ENCODE data around the gene TTC3. TPM values are rescaled to one million over a fixed set of nuclear protein-coding genes. Genes with fewer than 3 reads are reported as not detected.

TTC3 gene
- total RNA-seq, 2 experiments from 2014 or later = 49.4 to 52.5 TPM

GRCh38 chr21:37182222-37182621 lies 109.2 kb downstream of the TTC3 start:
- Mint-ChIP-seq H3K27me3 (no peaks in the 10 kb centered on the region), H3K4me1 (peaks cover 15% of the 10 kb centered on the region), H3K9me3 (peaks cover 3% of the 10 kb centered on the region), H3K4me3 (no peak overlapping the region), H3K27ac (no peak overlapping the region), H3K36me3 (ENCODE audit: low read depth) (peaks cover 49% of the 10 kb centered on the region)
- ChIA-PET CTCF (no interaction called here), POLR2A (no interaction called here)
- no peak for DNase-seq

- DNase-seq = no peak
- H3K36me3 Mint-ChIP-seq (ENCODE audit: low read depth) = peaks cover 44% of the 10 kb centered on the region
- no peak overlapping the region for H3K4me3 Mint-ChIP-seq
- H3K4me1 Mint-ChIP-seq = peaks cover 16% of the 10 kb centered on the region
- ChIA-PET POLR2A (interaction anchor here (0.5 kb wide), 1 partner anchor 34 kb away, joined by 3 read pairs; no protein-coding TSS in a partner anchor), CTCF (no interaction called here)
- no peak overlapping the region for H3K27ac Mint-ChIP-seq
- H3K27me3 Mint-ChIP-seq = no peaks in the 10 kb centered on the region
- peaks cover 3% of the 10 kb centered on the region for H3K9me3 Mint-ChIP-seq
These were observed 110.7 kb downstream of the TTC3 start for GRCh38 chr21:37183749-37184148.

- H3K36me3 Mint-ChIP-seq (ENCODE audit: low read depth) = peaks cover 41% of the 10 kb centered on the region
- no peak for DNase-seq
- peak overlapping the region; percentile 6 for H3K27ac Mint-ChIP-seq
- peaks cover 2% of the 10 kb centered on the region for H3K9me3 Mint-ChIP-seq
- peaks cover 16% of the 10 kb centered on the region for H3K4me1 Mint-ChIP-seq
- POLR2A ChIA-PET = no interaction called here
- no peaks in the 10 kb centered on the region for H3K27me3 Mint-ChIP-seq
- no peak overlapping the region for H3K4me3 Mint-ChIP-seq
- CTCF ChIA-PET = interaction anchor here (0.6 to 0.7 kb wide), 3 partner anchors 10 to 68 kb away, joined by 3 read pairs; no protein-coding TSS in a partner anchor
These were observed 111.9 kb downstream of the TTC3 start for GRCh38 chr21:37184784-37185593.

- H3K9me3 Mint-ChIP-seq = no peaks in the 10 kb centered on the region
- no peak overlapping the region for H3K4me3 Mint-ChIP-seq
- H3K27ac Mint-ChIP-seq = no peak overlapping the region
- ChIA-PET POLR2A (no interaction called here), CTCF (no interaction called here)
- DNase-seq = no peak
- H3K4me1 Mint-ChIP-seq = peaks cover 19% of the 10 kb centered on the region
- no peaks in the 10 kb centered on the region for H3K27me3 Mint-ChIP-seq
- H3K36me3 Mint-ChIP-seq (ENCODE audit: low read depth) = peaks cover 42% of the 10 kb centered on the region
These were observed 113.9 kb downstream of the TTC3 start for GRCh38 chr21:37186983-37187382.

GRCh38 chr21:37188825-37189224 lies 115.8 kb downstream of the TTC3 start:
- peaks cover 19% of the 10 kb centered on the region for H3K4me1 Mint-ChIP-seq
- no peaks in the 10 kb centered on the region for H3K27me3 Mint-ChIP-seq
- H3K27ac Mint-ChIP-seq = no peak overlapping the region
- H3K9me3 Mint-ChIP-seq = no peaks in the 10 kb centered on the region
- H3K36me3 Mint-ChIP-seq (ENCODE audit: low read depth) = peaks cover 37% of the 10 kb centered on the region
- POLR2A ChIA-PET = no interaction called here
- no peak for DNase-seq
- CTCF ChIA-PET = interaction anchor here (1.2 to 2.2 kb wide), 4 partner anchors 8 to 18 kb away, joined by 3 to 5 read pairs (median 3); no protein-coding TSS in a partner anchor
- H3K4me3 Mint-ChIP-seq = no peak overlapping the region

- no peaks in the 10 kb centered on the region for H3K9me3 Mint-ChIP-seq
- ChIA-PET POLR2A (interaction anchor here (0.6 kb wide), 2 partner anchors 29 to 112 kb away, joined by 4 to 8 read pairs; no protein-coding TSS in a partner anchor), CTCF (interaction anchor here (0.6 kb wide), 1 partner anchor 17 kb away, joined by 3 read pairs; no protein-coding TSS in a partner anchor)
- H3K27me3 Mint-ChIP-seq = no peaks in the 10 kb centered on the region
- peaks cover 33% of the 10 kb centered on the region for H3K36me3 Mint-ChIP-seq (ENCODE audit: low read depth)
- DNase-seq = no peak
- peak overlapping the region; percentile 25 for H3K27ac Mint-ChIP-seq
- H3K4me3 Mint-ChIP-seq = no peak overlapping the region
- peaks cover 8% of the 10 kb centered on the region for H3K4me1 Mint-ChIP-seq
These were observed 119.0 kb downstream of the TTC3 start for GRCh38 chr21:37192019-37192418.

GRCh38 chr21:37193006-37193405 lies 120.0 kb downstream of the TTC3 start:
- Mint-ChIP-seq H3K27ac (no peak overlapping the region), H3K4me3 (no peak overlapping the region), H3K9me3 (no peaks in the 10 kb centered on the region), H3K36me3 (ENCODE audit: low read depth) (peaks cover 31% of the 10 kb centered on the region), H3K27me3 (no peaks in the 10 kb centered on the region), H3K4me1 (peaks cover 6% of the 10 kb centered on the region)
- CTCF ChIA-PET = no interaction called here
- POLR2A ChIA-PET = no interaction called here
- no peak for DNase-seq

GRCh38 chr21:37193676-37194075 lies 120.6 kb downstream of the TTC3 start:
- H3K4me3 Mint-ChIP-seq = no peak overlapping the region
- H3K4me1 Mint-ChIP-seq = peaks cover 6% of the 10 kb centered on the region
- no peak for DNase-seq
- no peak overlapping the region for H3K27ac Mint-ChIP-seq
- H3K27me3 Mint-ChIP-seq = no peaks in the 10 kb centered on the region
- ChIA-PET POLR2A (no interaction called here), CTCF (no interaction called here)
- peaks cover 32% of the 10 kb centered on the region for H3K36me3 Mint-ChIP-seq (ENCODE audit: low read depth)
- H3K9me3 Mint-ChIP-seq = no peaks in the 10 kb centered on the region

- POLR2A ChIA-PET = no interaction called here
- H3K4me3 Mint-ChIP-seq = no peak overlapping the region
These were observed 122.0 kb downstream of the TTC3 start for GRCh38 chr21:37195059-37195458.

GRCh38 chr21:37195610-37196009 lies 122.6 kb downstream of the TTC3 start:
- CTCF ChIA-PET = interaction anchor here (1.4 kb wide), 1 partner anchor 9 kb away, joined by 3 read pairs; no protein-coding TSS in a partner anchor
- H3K27me3 Mint-ChIP-seq = no peaks in the 10 kb centered on the region

More at GRCh38 chr21:37195059-37195458, 122.0 kb downstream of the TTC3 start:
- Mint-ChIP-seq H3K27me3 (no peaks in the 10 kb centered on the region), H3K4me1 (peaks cover 6% of the 10 kb centered on the region), H3K36me3 (ENCODE audit: low read depth) (peaks cover 28% of the 10 kb centered on the region), H3K27ac (no peak overlapping the region), H3K9me3 (no peaks in the 10 kb centered on the region)
- CTCF ChIA-PET = interaction anchor here (1.4 kb wide), 1 partner anchor 10 kb away, joined by 3 read pairs; no protein-coding TSS in a partner anchor
- DNase-seq = no peak

GRCh38 chr21:37196847-37197246 lies 123.8 kb downstream of the TTC3 start:
- no peak overlapping the region for H3K4me3 Mint-ChIP-seq
- ChIA-PET CTCF (no interaction called here), POLR2A (no interaction called here)
- peaks cover 3% of the 10 kb centered on the region for H3K4me1 Mint-ChIP-seq
- H3K9me3 Mint-ChIP-seq = no peaks in the 10 kb centered on the region
- no peak for DNase-seq
- no peaks in the 10 kb centered on the region for H3K27me3 Mint-ChIP-seq
- H3K36me3 Mint-ChIP-seq (ENCODE audit: low read depth) = peaks cover 31% of the 10 kb centered on the region
- H3K27ac Mint-ChIP-seq = no peak overlapping the region

More at GRCh38 chr21:37195610-37196009, 122.6 kb downstream of the TTC3 start:
- POLR2A ChIA-PET = no interaction called here
- Mint-ChIP-seq H3K9me3 (no peaks in the 10 kb centered on the region), H3K27ac (no peak overlapping the region), H3K4me3 (no peak overlapping the region), H3K4me1 (peaks cover 6% of the 10 kb centered on the region), H3K36me3 (ENCODE audit: low read depth) (peaks cover 31% of the 10 kb centered on the region)
- DNase-seq = no peak

- H3K9me3 Mint-ChIP-seq = no peaks in the 10 kb centered on the region
- H3K27me3 Mint-ChIP-seq = no peaks in the 10 kb centered on the region
- no peak overlapping the region for H3K4me3 Mint-ChIP-seq
- ChIA-PET CTCF (no interaction called here), POLR2A (no interaction called here)
- no peak for DNase-seq
- peaks cover 32% of the 10 kb centered on the region for H3K36me3 Mint-ChIP-seq (ENCODE audit: low read depth)
- no peak overlapping the region for H3K27ac Mint-ChIP-seq
- H3K4me1 Mint-ChIP-seq = no peaks in the 10 kb centered on the region
These were observed 124.7 kb downstream of the TTC3 start for GRCh38 chr21:37197746-37198145.

GRCh38 chr21:37199057-37199924 lies 126.2 kb downstream of the TTC3 start:
- Mint-ChIP-seq H3K4me1 (no peaks in the 10 kb centered on the region), H3K36me3 (ENCODE audit: low read depth) (peaks cover 32% of the 10 kb centered on the region), H3K9me3 (no peaks in the 10 kb centered on the region), H3K27me3 (no peaks in the 10 kb centered on the region), H3K4me3 (no peak overlapping the region), H3K27ac (no peak overlapping the region)
- no peak for DNase-seq
- ChIA-PET POLR2A (no interaction called here), CTCF (no interaction called here)
